ENCODE measurements around the gene DNAJC1. TPM values are rescaled to one million over a fixed set of nuclear protein-coding genes. Genes with fewer than 3 reads are reported as not detected.

The DNAJC1 gene
- polyA plus RNA-seq, 1 donor from 2014 or later: 15.9 TPM

- Histone ChIP-seq H3K9ac (ENCODE audit: low read length) (no peak overlapping the region), H3K36me3 (ENCODE audit: insufficient read depth, low read length) (no peaks in the 10 kb centered on the region), H3K4me2 (ENCODE audit: low read length) (no peak overlapping the region), H3K27me3 (ENCODE audit: insufficient read depth, low read depth, low read length) (no peaks in the 10 kb centered on the region), H3K9me3 (ENCODE audit: low read length) (no peaks in the 10 kb centered on the region), H3K9me2 (ENCODE audit: insufficient read depth, low read length) (no peaks in the 10 kb centered on the region), H2AFZ (ENCODE audit: low read depth, low read length) (no peak overlapping the region), H3K4me3 (ENCODE audit: low read length) (no peak overlapping the region), H3F3A (ENCODE audit: insufficient read depth, low read length, poor library complexity, severe bottlenecking) (no peaks in the 10 kb centered on the region), H3K27ac (ENCODE audit: low read length) (no peak overlapping the region), H3K79me2 (replicated peaks; ENCODE audit: insufficient read depth, low read length) (peaks cover 2% of the 10 kb centered on the region), H4K20me1 (ENCODE audit: insufficient read depth) (no peaks in the 10 kb centered on the region)
- TF ChIP-seq EZH2 (IDR thresholded peaks at IDR 0.05; ENCODE audit: borderline replicate concordance, insufficient read depth, low read length, poor library complexity, severe bottlenecking) (no peak), SMC3 (conservative IDR thresholded peaks at IDR 0.05; ENCODE audit: poor library complexity) (no peak), TAF1 (IDR thresholded peaks at IDR 0.05; ENCODE audit: low read depth) (no peak), REST (IDR thresholded peaks at IDR 0.05; ENCODE audit: borderline replicate concordance) (no peak), EP300 (conservative IDR thresholded peaks at IDR 0.05; ENCODE audit: poor library complexity, severe bottlenecking) (no peak), RAD21 (conservative IDR thresholded peaks at IDR 0.05) (no peak), CTCF (IDR thresholded peaks at IDR 0.05; ENCODE audit: poor library complexity, severe bottlenecking) (no peak)
Observed at GRCh38 chr10:21715531-21716195, 287.9 kb downstream of the DNAJC1 start.

GRCh38 chr10:21712975-21713374 lies 290.6 kb downstream of the DNAJC1 start:
- Histone ChIP-seq H3K4me3 (ENCODE audit: low read length) (no peak overlapping the region), H3F3A (ENCODE audit: insufficient read depth, low read length, poor library complexity, severe bottlenecking) (no peaks in the 10 kb centered on the region), H3K9me2 (ENCODE audit: insufficient read depth, low read length) (no peaks in the 10 kb centered on the region), H3K36me3 (ENCODE audit: insufficient read depth, low read length) (no peaks in the 10 kb centered on the region), H3K4me2 (ENCODE audit: low read length) (no peak overlapping the region), H4K20me1 (ENCODE audit: insufficient read depth) (no peaks in the 10 kb centered on the region), H3K27ac (ENCODE audit: low read length) (no peak overlapping the region), H3K27me3 (ENCODE audit: insufficient read depth, low read depth, low read length) (no peaks in the 10 kb centered on the region), H3K9me3 (ENCODE audit: low read length) (no peaks in the 10 kb centered on the region), H3K79me2 (replicated peaks; ENCODE audit: insufficient read depth, low read length) (peaks cover 5% of the 10 kb centered on the region), H3K9ac (ENCODE audit: low read length) (no peak overlapping the region), H2AFZ (ENCODE audit: low read depth, low read length) (no peak overlapping the region)
- TF ChIP-seq CTCF (IDR thresholded peaks at IDR 0.05; ENCODE audit: poor library complexity, severe bottlenecking): no peak

All from neural cell (in vitro differentiated cells).